HEK293 (cell line): Measurements from ENCODE around the gene LMOD1.

Experiments
- IKZF3 ChIP-seq: fragments of 450-650 bp; IDR thresholded peaks from 2 replicates; pipeline ENCODE4 v1.5.0; 2018; ENCODE audit warnings: missing biosample characterization, mild to moderate bottlenecking, missing genetic modification characterization, moderate library complexity
- KLF1 ChIP-seq: fragments of 450-650 bp; formaldehyde crosslinking; IDR thresholded peaks from 2 replicates; pipeline ENCODE4 v1.5.1; 2016; ENCODE audit warnings: missing biosample characterization, missing genetic modification characterization
- KLF10 ChIP-seq: fragments of 450-650 bp; IDR thresholded peaks from 2 replicates; pipeline ENCODE4 v1.5.1; 2018; ENCODE audit warnings: missing biosample characterization, mild to moderate bottlenecking, missing genetic modification characterization
- KLF16 ChIP-seq: fragments of 450-650 bp; formaldehyde crosslinking; IDR thresholded peaks from 2 replicates; pipeline ENCODE4 v1.5.1; 2017; ENCODE audit warnings: missing biosample characterization, missing genetic modification characterization
- RBAK ChIP-seq: fragments of 450-650 bp; formaldehyde crosslinking; IDR thresholded peaks from 2 replicates; pipeline ENCODE4 v1.5.1; 2016; ENCODE audit warnings: missing biosample characterization, missing genetic modification characterization
- SETDB1 ChIP-seq: IDR thresholded peaks from one replicate; pipeline ENCODE4 v1.6.1; 2017; ENCODE audit warnings: mild to moderate bottlenecking, low read length, moderate library complexity, mixed read lengths; ENCODE audit not compliant: insufficient read length
- ZBTB17 ChIP-seq: fragments of 450-650 bp; formaldehyde crosslinking; IDR thresholded peaks from 2 replicates; pipeline ENCODE4 v1.5.1; 2016; ENCODE audit warnings: missing biosample characterization, missing genetic modification characterization
- ZBTB20 ChIP-seq: fragments of 450-650 bp; formaldehyde crosslinking; IDR thresholded peaks from 2 replicates; pipeline ENCODE4 v1.5.1; 2016; ENCODE audit warnings: missing biosample characterization, missing genetic modification characterization
- ZNF146 ChIP-seq: fragments of 450-650 bp; formaldehyde crosslinking; IDR thresholded peaks from 2 replicates; pipeline ENCODE4 v1.5.1; 2016; ENCODE audit warnings: missing biosample characterization, missing genetic modification characterization
- ZNF19 ChIP-seq: fragments of 450-650 bp; formaldehyde crosslinking; IDR thresholded peaks from 2 replicates; pipeline ENCODE4; 2016; ENCODE audit warnings: missing biosample characterization, missing genetic modification characterization, low read depth
- ZNF2 ChIP-seq: fragments of 450-650 bp; formaldehyde crosslinking; IDR thresholded peaks from 2 replicates; pipeline ENCODE4 v1.5.1; 2016; ENCODE audit warnings: missing biosample characterization, missing genetic modification characterization
- ZNF221 ChIP-seq: fragments of 450-650 bp; formaldehyde crosslinking; IDR thresholded peaks from 2 replicates; pipeline ENCODE4 v1.5.1; 2017; ENCODE audit warnings: missing biosample characterization, missing genetic modification characterization, borderline replicate concordance
- ZNF223 ChIP-seq: fragments of 450-650 bp; formaldehyde crosslinking; IDR thresholded peaks from 2 replicates; pipeline ENCODE4 v1.5.1; 2016; ENCODE audit warnings: missing biosample characterization, missing genetic modification characterization
- ZNF239 ChIP-seq: fragments of 450-650 bp; formaldehyde crosslinking; IDR thresholded peaks from 2 replicates; pipeline ENCODE4 v1.5.1; 2016; ENCODE audit warnings: missing biosample characterization, missing genetic modification characterization
- ZNF426 ChIP-seq: fragments of 450-650 bp; formaldehyde crosslinking; IDR thresholded peaks from 2 replicates; pipeline ENCODE4 v1.5.1; 2017; ENCODE audit warnings: missing biosample characterization, missing genetic modification characterization, mild to moderate bottlenecking, inconsistent platforms, moderate library complexity
- ZNF548 ChIP-seq: fragments of 450-650 bp; formaldehyde crosslinking; IDR thresholded peaks from 2 replicates; pipeline ENCODE4 v1.5.1; 2016; ENCODE audit warnings: missing biosample characterization, missing genetic modification characterization
- ZNF621 ChIP-seq: fragments of 450-650 bp; formaldehyde crosslinking; IDR thresholded peaks from 2 replicates; pipeline ENCODE4 v1.5.1; 2017; ENCODE audit warnings: missing biosample characterization, missing genetic modification characterization
- ZNF623 ChIP-seq: fragments of 450-650 bp; formaldehyde crosslinking; IDR thresholded peaks from 2 replicates; pipeline ENCODE4 v1.5.1; 2016; ENCODE audit warnings: missing biosample characterization, missing genetic modification characterization
- ZNF629 ChIP-seq: fragments of 450-650 bp; formaldehyde crosslinking; IDR thresholded peaks from 2 replicates; pipeline ENCODE4 v1.5.1; 2017; ENCODE audit warnings: missing biosample characterization, missing genetic modification characterization
- ZNF701 ChIP-seq: fragments of 450-650 bp; formaldehyde crosslinking; IDR thresholded peaks from 2 replicates; pipeline ENCODE4 v1.5.1; 2016; ENCODE audit warnings: missing biosample characterization, missing genetic modification characterization
- ZNF776 ChIP-seq: fragments of 450-650 bp; formaldehyde crosslinking; IDR thresholded peaks from 2 replicates; pipeline ENCODE4 v1.5.0; 2017; ENCODE audit warnings: missing biosample characterization, missing genetic modification characterization, borderline replicate concordance
- ZNF777 ChIP-seq: fragments of 450-650 bp; formaldehyde crosslinking; IDR thresholded peaks from 2 replicates; pipeline ENCODE4 v1.5.1; 2017; ENCODE audit warnings: missing biosample characterization, missing genetic modification characterization, borderline replicate concordance
- TF ChIP-seq, protein P1 (sequence below): fragments of 450-650 bp; IDR thresholded peaks from 2 replicates; pipeline ENCODE4 v1.5.1; 2018; ENCODE audit warnings: missing biosample characterization, mild to moderate bottlenecking, missing genetic modification characterization
- TF ChIP-seq, protein P2 (sequence below): fragments of 450-650 bp; formaldehyde crosslinking; IDR thresholded peaks from 2 replicates; pipeline ENCODE4 v1.5.1; 2016; ENCODE audit warnings: missing biosample characterization, missing genetic modification characterization
- TF ChIP-seq, protein P3 (sequence below): IDR thresholded peaks from 2 replicates; pipeline ENCODE4 v1.6.1; 2011; ENCODE audit warnings: mild to moderate bottlenecking, low read depth, low read length, borderline replicate concordance
- TF ChIP-seq, protein P4 (sequence below): fragments of 450-650 bp; formaldehyde crosslinking; IDR thresholded peaks from 2 replicates; pipeline ENCODE4 v1.5.1; 2016; ENCODE audit warnings: missing biosample characterization, missing genetic modification characterization
- TF ChIP-seq, protein P5 (sequence below): fragments of 450-650 bp; formaldehyde crosslinking; IDR thresholded peaks from 2 replicates; pipeline ENCODE4 v1.5.1; 2016; ENCODE audit warnings: missing biosample characterization, missing genetic modification characterization
- TF ChIP-seq, protein P6 (sequence below): fragments of 450-650 bp; formaldehyde crosslinking; IDR thresholded peaks from 2 replicates; pipeline ENCODE4 v1.5.1; 2016; ENCODE audit warnings: missing biosample characterization, missing genetic modification characterization
- TF ChIP-seq, protein P7 (sequence below): fragments of 450-650 bp; formaldehyde crosslinking; IDR thresholded peaks from 2 replicates; pipeline ENCODE4 v1.5.1; 2016; ENCODE audit warnings: missing biosample characterization, missing genetic modification characterization

Gene LMOD1

DNA sequence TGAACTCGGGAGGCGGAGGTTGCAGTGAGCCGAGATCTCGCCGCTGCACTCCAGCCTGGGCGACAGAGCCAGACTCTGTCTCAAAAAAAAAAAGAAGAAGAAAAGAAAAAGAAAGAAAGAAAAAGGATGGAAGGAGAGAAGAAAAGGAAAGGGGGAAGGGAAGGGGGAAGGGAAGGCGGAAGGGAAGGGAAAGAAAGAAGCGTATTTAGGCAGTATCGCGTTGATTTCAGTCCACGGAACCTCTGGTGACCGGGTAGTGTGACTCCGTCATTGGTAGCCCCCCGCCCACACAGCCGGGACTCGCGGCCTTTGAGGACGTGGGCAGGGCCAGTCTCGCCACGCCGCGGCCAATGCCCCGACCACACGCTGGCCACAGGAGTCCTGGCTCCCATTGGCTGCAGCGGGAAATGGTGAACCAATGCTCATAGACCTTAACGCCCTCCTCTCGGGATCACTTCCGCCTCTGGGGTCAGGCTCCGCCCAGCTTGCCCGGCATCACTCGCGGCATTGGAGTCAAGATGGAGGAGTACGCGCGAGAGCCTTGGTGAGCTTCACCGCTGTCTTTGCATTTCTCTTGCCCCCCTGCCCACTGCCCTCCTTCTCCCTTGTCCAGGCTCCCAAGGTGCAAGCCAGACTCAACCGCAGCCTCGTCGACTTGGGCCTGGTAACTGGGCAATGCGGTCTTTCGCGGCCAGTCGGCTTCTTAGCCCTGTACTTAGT lies 8.8 kb upstream of the LMOD1 start, which contains the start of gene TIMM17A (continued):
- TF ChIP-seq, protein P1, sequence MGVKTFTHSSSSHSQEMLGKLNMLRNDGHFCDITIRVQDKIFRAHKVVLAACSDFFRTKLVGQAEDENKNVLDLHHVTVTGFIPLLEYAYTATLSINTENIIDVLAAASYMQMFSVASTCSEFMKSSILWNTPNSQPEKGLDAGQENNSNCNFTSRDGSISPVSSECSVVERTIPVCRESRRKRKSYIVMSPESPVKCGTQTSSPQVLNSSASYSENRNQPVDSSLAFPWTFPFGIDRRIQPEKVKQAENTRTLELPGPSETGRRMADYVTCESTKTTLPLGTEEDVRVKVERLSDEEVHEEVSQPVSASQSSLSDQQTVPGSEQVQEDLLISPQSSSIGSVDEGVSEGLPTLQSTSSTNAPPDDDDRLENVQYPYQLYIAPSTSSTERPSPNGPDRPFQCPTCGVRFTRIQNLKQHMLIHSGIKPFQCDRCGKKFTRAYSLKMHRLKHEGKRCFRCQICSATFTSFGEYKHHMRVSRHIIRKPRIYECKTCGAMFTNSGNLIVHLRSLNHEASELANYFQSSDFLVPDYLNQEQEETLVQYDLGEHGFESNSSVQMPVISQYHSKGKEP (tag by site-specific recombination), result no peak
- TF ChIP-seq ZNF2 (tag by site-specific recombination) (peak; percentile 87), ZNF239 (no peak), ZNF223 (tag by site-specific recombination) (no peak), ZNF777 (tag by site-specific recombination) (no peak), ZNF621 (tag by site-specific recombination) (no peak), KLF16 (tag by site-specific recombination) (peak; percentile 81), ZNF701 (no peak), ZNF548 (tag by site-specific recombination) (no peak; the same call in 1 of the 2 replicates), ZNF19 (no peak), ZBTB17 (tag by site-specific recombination) (peak; percentile 81; the same call in 1 of the 2 replicates), ZNF623 (tag by site-specific recombination) (no peak), ZNF426 (no peak), ZNF629 (tag by site-specific recombination) (peak; percentile 92), KLF1 (tag by site-specific recombination) (peak; percentile 35; the same call in 1 of the 2 replicates), KLF10 (tag by site-specific recombination) (no peak), SETDB1 (no peak), RBAK (tag by site-specific recombination) (no peak), IKZF3 (tag by site-specific recombination) (no peak), ZNF146 (tag by site-specific recombination) (no peak), ZNF221 (tag by site-specific recombination) (no peak), ZNF776 (tag by site-specific recombination) (no peak), ZBTB20 (tag by site-specific recombination) (peak; percentile 38; the same call in 1 of the 2 replicates)
- TF ChIP-seq, protein P2, sequence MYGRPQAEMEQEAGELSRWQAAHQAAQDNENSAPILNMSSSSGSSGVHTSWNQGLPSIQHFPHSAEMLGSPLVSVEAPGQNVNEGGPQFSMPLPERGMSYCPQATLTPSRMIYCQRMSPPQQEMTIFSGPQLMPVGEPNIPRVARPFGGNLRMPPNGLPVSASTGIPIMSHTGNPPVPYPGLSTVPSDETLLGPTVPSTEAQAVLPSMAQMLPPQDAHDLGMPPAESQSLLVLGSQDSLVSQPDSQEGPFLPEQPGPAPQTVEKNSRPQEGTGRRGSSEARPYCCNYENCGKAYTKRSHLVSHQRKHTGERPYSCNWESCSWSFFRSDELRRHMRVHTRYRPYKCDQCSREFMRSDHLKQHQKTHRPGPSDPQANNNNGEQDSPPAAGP (tag by site-specific recombination), result peak; percentile 61
- TF ChIP-seq, protein P3, sequence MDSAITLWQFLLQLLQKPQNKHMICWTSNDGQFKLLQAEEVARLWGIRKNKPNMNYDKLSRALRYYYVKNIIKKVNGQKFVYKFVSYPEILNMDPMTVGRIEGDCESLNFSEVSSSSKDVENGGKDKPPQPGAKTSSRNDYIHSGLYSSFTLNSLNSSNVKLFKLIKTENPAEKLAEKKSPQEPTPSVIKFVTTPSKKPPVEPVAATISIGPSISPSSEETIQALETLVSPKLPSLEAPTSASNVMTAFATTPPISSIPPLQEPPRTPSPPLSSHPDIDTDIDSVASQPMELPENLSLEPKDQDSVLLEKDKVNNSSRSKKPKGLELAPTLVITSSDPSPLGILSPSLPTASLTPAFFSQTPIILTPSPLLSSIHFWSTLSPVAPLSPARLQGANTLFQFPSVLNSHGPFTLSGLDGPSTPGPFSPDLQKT, result no peak
- TF ChIP-seq, protein P4, sequence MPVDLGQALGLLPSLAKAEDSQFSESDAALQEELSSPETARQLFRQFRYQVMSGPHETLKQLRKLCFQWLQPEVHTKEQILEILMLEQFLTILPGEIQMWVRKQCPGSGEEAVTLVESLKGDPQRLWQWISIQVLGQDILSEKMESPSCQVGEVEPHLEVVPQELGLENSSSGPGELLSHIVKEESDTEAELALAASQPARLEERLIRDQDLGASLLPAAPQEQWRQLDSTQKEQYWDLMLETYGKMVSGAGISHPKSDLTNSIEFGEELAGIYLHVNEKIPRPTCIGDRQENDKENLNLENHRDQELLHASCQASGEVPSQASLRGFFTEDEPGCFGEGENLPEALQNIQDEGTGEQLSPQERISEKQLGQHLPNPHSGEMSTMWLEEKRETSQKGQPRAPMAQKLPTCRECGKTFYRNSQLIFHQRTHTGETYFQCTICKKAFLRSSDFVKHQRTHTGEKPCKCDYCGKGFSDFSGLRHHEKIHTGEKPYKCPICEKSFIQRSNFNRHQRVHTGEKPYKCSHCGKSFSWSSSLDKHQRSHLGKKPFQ, result peak; percentile 64; the same call in 1 of the 2 replicates
- TF ChIP-seq, protein P5, sequence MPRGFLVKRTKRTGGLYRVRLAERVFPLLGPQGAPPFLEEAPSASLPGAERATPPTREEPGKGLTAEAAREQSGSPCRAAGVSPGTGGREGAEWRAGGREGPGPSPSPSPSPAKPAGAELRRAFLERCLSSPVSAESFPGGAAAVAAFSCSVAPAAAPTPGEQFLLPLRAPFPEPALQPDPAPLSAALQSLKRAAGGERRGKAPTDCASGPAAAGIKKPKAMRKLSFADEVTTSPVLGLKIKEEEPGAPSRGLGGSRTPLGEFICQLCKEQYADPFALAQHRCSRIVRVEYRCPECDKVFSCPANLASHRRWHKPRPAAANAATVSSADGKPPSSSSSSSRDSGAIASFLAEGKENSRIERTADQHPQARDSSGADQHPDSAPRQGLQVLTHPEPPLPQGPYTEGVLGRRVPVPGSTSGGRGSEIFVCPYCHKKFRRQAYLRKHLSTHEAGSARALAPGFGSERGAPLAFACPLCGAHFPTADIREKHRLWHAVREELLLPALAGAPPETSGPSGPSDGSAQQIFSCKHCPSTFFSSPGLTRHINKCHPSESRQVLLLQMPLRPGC (tag by site-specific recombination), result 0 out of 2 replicates have a peak, but pooled peaks have one; percentile 33
- TF ChIP-seq, protein P6, sequence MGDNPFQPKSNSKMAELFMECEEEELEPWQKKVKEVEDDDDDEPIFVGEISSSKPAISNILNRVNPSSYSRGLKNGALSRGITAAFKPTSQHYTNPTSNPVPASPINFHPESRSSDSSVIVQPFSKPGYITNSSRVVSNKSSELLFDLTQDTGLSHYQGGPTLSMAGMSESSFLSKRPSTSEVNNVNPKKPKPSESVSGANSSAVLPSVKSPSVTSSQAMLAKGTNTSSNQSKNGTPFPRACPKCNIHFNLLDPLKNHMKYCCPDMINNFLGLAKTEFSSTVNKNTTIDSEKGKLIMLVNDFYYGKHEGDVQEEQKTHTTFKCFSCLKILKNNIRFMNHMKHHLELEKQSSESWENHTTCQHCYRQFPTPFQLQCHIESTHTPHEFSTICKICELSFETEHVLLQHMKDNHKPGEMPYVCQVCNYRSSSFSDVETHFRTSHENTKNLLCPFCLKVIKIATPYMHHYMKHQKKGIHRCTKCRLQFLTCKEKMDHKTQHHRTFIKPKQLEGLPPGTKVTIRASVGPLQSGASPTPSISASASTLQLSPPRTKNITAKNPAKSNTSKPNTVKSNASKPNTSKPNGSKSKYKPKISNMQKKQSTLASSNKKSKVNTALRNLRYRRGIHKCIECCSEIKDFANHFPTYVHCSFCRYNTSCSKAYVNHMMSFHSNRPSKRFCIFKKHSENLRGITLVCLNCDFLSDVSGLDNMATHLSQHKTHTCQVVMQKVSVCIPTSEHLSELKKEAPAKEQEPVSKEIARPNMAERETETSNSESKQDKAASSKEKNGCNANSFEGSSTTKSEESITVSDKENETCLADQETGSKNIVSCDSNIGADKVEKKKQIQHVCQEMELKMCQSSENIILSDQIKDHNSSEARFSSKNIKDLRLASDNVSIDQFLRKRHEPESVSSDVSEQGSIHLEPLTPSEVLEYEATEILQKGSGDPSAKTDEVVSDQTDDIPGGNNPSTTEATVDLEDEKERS (tag by site-specific recombination), result no peak
- TF ChIP-seq, protein P7, sequence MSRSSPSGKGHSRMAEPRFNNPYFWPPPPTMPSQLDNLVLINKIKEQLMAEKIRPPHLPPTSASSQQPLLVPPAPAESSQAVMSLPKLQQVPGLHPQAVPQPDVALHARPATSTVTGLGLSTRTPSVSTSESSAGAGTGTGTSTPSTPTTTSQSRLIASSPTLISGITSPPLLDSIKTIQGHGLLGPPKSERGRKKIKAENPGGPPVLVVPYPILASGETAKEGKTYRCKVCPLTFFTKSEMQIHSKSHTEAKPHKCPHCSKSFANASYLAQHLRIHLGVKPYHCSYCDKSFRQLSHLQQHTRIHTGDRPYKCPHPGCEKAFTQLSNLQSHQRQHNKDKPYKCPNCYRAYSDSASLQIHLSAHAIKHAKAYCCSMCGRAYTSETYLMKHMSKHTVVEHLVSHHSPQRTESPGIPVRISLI (tag by site-specific recombination), result no peak; the same call in none of the 2 replicates
